SJCRH30 (cell line): ENCODE measurements around the gene IQGAP2. TPM values are rescaled to one million over a fixed set of nuclear protein-coding genes. Genes with fewer than 3 reads are reported as not detected.

Experiments used
- DNase-seq, 2 experiments: peaks; one replicate each; pipeline ENCODE4 v3.0.0-alpha.2; 2015 to 2020
- H3K27ac ChIP-seq: fragments of 250-450 bp; sonication (Bioruptor Pico); 2 replicates; pipeline ENCODE4 v1.5.1; 2020; ENCODE audit warnings: mild to moderate bottlenecking, moderate library complexity
- H3K27me3 ChIP-seq: fragments of 250-450 bp; sonication (Bioruptor Pico); 2 replicates; pipeline ENCODE4 v1.5.1; 2020; ENCODE audit warnings: mild to moderate bottlenecking, moderate library complexity
- H3K36me3 ChIP-seq: fragments of 250-450 bp; sonication (Bioruptor Pico); 2 replicates; pipeline ENCODE4 v1.5.1; 2020; ENCODE audit warnings: mild to moderate bottlenecking, moderate library complexity
- H3K4me1 ChIP-seq: fragments of 250-450 bp; sonication (Bioruptor Pico); 2 replicates; pipeline ENCODE4 v1.5.1; 2020; ENCODE audit warnings: mild to moderate bottlenecking, moderate library complexity
- H3K4me3 ChIP-seq: fragments of 250-450 bp; sonication (Bioruptor Pico); 2 replicates; pipeline ENCODE4 v1.5.1; 2020; ENCODE audit warnings: mild to moderate bottlenecking, moderate library complexity
- H3K9me3 ChIP-seq: fragments of 250-450 bp; sonication (Bioruptor Pico); replicated peaks from 2 replicates; pipeline ENCODE4 v1.5.1; 2020; ENCODE audit warnings: mild to moderate bottlenecking, moderate library complexity
- total RNA-seq: library from RNA; depleted of rRNA; stranded (reverse); fragments of >200 nt; shearing (Covaris generic); gene quantifications from 2 replicates; pipeline ENCODE4 v1.2.3, GENCODE V29; 2014

Gene IQGAP2
- total RNA-seq, 1 experiment from 2014 or later, result 11.4 TPM

DNA sequence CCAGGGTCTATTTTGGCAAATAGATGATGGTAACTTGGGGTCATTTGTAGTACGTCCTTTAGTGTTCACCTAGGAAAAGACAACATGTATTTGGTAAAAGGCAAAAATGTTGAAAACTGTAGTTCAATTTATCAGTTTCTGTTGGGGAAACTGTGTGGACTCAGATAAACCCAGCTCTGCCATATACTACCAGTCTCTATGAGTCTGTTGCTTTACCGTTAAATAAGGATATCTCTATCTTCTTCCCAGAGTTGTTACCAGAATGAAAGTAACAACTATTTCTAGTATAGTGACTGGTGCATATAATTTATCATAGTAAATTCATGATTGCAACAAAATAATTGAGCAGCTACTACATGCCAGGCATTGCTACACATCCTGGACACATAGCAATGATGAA, 3.8 kb upstream of the IQGAP2 start:
- H3K4me3 ChIP-seq, result no peak overlapping the region

GRCh38 chr5:76400466-76400865, 2.6 kb upstream of the IQGAP2 start:
- no peaks in the 10 kb centered on the region for H3K36me3 ChIP-seq
- H3K9me3 ChIP-seq, result no peaks in the 10 kb centered on the region
- no peak overlapping the region for H3K27ac ChIP-seq
- no peaks in the 10 kb centered on the region for H3K27me3 ChIP-seq
- no peaks in the 10 kb centered on the region for H3K4me1 ChIP-seq
- no peak overlapping the region for H3K4me3 ChIP-seq
- no peak for DNase-seq

More for the DNA sequence above, 3.8 kb upstream of the IQGAP2 start:
- no peak overlapping the region for H3K27ac ChIP-seq
- H3K9me3 ChIP-seq, result no peaks in the 10 kb centered on the region
- no peaks in the 10 kb centered on the region for H3K36me3 ChIP-seq
- no peaks in the 10 kb centered on the region for H3K27me3 ChIP-seq
- DNase-seq, result no peak
- H3K4me1 ChIP-seq, result no peaks in the 10 kb centered on the region

DNA sequence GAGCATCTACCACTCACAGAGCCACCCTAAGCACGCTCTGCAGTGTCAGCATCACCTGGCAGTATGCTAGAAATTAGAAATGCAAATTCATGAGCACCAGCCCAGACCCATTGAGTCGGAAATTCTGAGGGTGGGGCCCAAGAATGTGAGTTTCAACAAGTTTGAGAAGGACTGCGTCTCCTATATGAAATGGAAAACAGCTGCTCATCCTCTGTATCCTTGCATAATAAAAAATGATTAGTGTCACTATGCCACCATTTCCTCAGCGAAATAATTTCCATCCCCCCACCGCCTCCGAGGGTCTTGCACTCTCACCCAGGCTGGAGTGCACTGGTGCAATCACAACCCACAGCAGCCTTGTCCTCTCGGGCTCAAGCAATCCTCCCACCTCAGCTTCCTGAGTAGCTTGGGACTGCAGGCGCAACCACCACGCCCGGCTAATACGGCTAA, 1.3 kb upstream of the IQGAP2 start:
- Histone ChIP-seq H3K9me3 (no peaks in the 10 kb centered on the region), H3K27ac (no peak overlapping the region), H3K4me3 (no peak overlapping the region), H3K27me3 (no peaks in the 10 kb centered on the region), H3K36me3 (no peaks in the 10 kb centered on the region), H3K4me1 (no peaks in the 10 kb centered on the region)
- DNase-seq, result no peak

DNA sequence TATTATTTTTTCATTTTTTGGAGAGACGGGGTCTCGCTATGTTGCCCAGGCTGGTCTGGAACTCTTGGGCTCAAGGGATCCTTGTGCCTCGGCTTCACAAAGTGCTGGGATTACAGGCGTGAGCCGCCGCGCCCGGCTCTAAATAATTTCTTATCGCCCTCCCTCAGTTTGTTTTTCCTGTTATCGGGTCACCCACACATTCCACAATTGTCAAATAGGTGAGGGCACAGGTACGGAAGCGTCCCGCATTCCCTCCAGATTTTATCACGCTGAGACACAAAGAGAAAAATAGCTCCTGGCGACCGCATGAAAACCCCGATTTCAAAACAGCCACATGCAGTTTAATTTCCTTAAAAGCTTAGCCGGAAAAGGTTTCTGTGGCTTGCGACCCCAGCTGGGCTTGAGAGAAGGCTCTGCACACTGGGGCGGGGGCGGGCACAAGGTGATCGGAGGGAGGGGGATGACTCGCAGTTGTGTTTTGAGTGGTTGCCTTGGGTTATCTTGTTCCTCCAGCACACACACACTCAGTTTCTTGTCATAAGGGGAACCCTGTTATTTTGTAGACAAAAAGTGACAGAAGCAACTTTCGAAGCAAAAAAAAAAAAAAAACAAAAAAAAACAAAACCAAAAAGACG, 717 bp upstream of the IQGAP2 start:
- no peak overlapping the region for H3K27ac ChIP-seq
- DNase-seq, result no peak
- H3K4me1 ChIP-seq, result no peaks in the 10 kb centered on the region

GRCh38 chr5:76403766-76404222, 709 bp downstream of the IQGAP2 start:
- no peak overlapping the region for H3K27ac ChIP-seq

More for the DNA sequence above, 717 bp upstream of the IQGAP2 start:
- H3K27me3 ChIP-seq, result no peaks in the 10 kb centered on the region
- H3K4me3 ChIP-seq, result no peak overlapping the region
- H3K36me3 ChIP-seq, result no peaks in the 10 kb centered on the region
- H3K9me3 ChIP-seq, result no peaks in the 10 kb centered on the region

DNA sequence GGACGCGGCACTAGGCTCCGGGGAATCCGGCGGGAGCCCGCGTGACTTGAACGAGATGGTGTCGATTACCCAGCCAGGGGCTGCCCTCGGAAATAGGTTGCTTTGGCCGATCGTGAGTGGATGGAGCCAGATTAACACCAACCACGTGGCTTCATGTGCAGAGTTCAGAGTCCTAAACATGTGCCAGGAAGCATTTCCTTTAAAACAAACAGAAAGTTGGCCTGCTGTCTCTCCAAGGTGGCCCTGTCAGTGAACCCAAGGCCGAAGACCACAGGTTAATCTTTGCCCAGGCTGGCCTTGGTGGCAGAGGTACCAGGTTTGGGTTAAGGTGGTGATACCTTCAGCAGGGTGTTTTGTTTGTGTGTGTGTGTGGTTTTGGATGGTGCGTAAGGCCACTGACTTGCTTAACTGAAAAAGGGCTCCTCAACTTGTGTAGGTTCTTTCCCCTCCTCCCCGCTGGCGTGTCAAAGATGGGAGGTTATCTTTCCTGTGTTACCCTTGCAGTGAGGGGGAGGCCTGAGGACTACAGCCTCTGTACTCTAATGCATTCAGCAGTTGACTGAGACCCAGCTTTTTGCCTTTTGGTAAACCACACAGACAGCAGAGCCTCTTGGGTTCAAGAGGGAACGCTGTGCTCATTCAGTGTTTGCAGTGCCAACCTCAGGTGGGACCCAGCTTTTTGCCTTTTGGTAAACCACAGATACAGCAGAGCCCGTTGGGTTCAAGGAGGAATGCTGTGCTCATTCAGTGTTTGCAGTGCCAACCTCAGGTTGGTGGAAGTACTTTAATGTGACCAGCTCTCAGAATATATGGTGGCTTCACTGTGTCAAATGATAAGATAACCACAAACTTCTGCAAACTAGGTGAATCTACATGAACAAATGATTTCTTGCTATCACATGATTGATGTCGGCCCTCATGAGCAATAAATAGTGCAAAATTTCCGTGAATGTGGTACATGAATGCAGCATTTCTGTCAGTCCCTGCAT, 1.4 kb downstream of the IQGAP2 start:
- Histone ChIP-seq H3K9me3 (no peaks in the 10 kb centered on the region), H3K27ac (no peak overlapping the region), H3K27me3 (no peaks in the 10 kb centered on the region), H3K4me3 (no peak overlapping the region), H3K36me3 (no peaks in the 10 kb centered on the region), H3K4me1 (no peaks in the 10 kb centered on the region)
- no peak for DNase-seq

More at GRCh38 chr5:76403766-76404222, 709 bp downstream of the IQGAP2 start:
- DNase-seq, result no peak
- Histone ChIP-seq H3K4me1 (no peaks in the 10 kb centered on the region), H3K36me3 (no peaks in the 10 kb centered on the region), H3K27me3 (no peaks in the 10 kb centered on the region), H3K4me3 (no peak overlapping the region), H3K9me3 (no peaks in the 10 kb centered on the region)

DNA sequence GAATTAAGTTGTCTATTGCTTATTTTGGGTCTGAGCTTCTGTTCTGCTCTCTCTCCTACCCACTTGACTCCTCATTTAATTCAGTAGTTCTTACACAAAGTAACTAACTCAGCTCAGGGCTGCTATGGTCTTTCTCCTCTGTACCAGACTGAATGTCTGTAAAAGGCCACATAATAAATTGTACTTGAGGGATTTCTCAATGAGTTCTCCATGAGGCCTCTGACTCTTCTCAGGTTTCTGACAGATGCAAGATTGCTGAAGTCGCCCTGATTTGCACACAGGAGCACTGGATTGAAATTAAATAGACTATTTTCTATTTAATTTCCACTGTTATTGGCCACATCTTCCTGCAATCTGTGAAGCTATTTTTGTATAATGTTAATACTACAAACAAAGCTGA, 2.9 kb downstream of the IQGAP2 start:
- H3K27ac ChIP-seq, result no peak overlapping the region
- H3K4me1 ChIP-seq, result no peaks in the 10 kb centered on the region
- H3K36me3 ChIP-seq, result no peaks in the 10 kb centered on the region
- H3K4me3 ChIP-seq, result no peak overlapping the region
- H3K9me3 ChIP-seq, result no peaks in the 10 kb centered on the region
- DNase-seq, result no peak
- no peaks in the 10 kb centered on the region for H3K27me3 ChIP-seq

DNA sequence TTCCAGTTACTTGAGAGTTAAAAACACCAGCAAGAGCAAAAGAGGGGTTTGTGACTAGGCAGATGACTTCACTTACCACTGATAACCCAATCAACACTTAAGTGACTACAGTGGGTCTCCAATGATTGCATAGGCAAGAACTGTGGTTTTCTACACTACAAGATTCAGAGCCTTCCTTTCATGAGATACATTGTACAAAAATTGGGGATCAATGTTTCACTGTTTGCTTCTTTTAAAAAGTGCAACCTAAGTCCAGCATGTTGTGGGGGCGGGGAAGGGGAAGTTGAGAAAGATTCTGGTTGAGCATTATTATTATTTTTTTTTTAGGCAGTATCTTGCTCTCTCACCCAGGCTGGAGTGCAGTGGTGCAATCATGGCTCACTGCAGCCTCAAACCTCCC, 3.6 kb downstream of the IQGAP2 start:
- no peak overlapping the region for H3K27ac ChIP-seq
- H3K4me3 ChIP-seq, result no peak overlapping the region
- H3K9me3 ChIP-seq, result no peaks in the 10 kb centered on the region
- no peaks in the 10 kb centered on the region for H3K36me3 ChIP-seq
- H3K27me3 ChIP-seq, result no peaks in the 10 kb centered on the region
- no peaks in the 10 kb centered on the region for H3K4me1 ChIP-seq
- DNase-seq, result no peak

DNA sequence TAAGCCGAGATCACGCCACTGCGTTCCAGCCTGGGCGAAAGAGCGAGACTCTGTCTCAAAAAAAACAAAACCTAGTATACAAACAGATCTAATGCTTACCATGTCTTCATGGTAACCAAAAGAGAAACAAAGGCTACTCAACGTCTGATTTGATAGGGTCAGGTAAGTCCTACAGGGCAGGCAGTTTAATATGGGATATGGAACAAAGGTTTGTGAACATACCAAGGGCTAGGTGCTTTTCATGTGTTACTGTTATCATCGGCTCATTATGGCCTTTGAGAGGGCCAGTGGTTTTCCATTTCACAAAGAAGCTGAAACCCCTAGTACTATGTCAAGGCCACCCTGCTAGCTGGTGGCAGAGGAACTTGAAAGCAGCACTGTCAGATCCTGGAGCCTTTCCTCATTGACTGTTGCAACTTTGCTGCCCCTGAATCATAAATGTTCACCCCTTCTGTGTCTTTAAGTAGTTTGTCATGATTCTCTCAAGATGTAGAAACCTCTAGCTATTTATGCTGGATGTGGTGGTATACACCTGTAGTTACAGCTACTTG, 5.1 kb downstream of the IQGAP2 start:
- Histone ChIP-seq H3K4me1 (no peaks in the 10 kb centered on the region), H3K36me3 (no peaks in the 10 kb centered on the region), H3K9me3 (no peaks in the 10 kb centered on the region), H3K4me3 (no peak overlapping the region), H3K27ac (no peak overlapping the region), H3K27me3 (no peaks in the 10 kb centered on the region)
- no peak for DNase-seq

DNA sequence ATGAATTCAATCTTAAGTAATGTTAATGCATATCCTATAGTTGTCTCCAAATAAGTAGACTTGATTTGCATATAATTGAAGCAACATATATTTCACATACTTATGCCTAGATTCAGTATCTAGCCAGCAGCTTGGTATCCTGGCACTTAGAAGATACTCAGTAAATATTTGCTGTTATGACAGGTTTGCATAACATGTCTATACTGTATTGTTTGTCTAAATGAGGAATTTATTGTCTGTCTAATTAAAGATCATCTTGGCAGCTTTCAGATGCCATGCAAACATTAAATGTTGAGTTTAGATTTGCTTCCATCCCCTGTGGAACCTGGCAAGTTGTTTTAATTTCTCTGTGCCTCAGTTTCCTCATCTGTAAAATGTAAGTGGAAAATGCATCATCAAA, 9.4 kb downstream of the IQGAP2 start:
- H3K36me3 ChIP-seq, result no peaks in the 10 kb centered on the region
- no peaks in the 10 kb centered on the region for H3K9me3 ChIP-seq
- no peaks in the 10 kb centered on the region for H3K4me1 ChIP-seq
- H3K27me3 ChIP-seq, result no peaks in the 10 kb centered on the region
- H3K27ac ChIP-seq, result no peak overlapping the region
- DNase-seq, result no peak
- no peak overlapping the region for H3K4me3 ChIP-seq

DNA sequence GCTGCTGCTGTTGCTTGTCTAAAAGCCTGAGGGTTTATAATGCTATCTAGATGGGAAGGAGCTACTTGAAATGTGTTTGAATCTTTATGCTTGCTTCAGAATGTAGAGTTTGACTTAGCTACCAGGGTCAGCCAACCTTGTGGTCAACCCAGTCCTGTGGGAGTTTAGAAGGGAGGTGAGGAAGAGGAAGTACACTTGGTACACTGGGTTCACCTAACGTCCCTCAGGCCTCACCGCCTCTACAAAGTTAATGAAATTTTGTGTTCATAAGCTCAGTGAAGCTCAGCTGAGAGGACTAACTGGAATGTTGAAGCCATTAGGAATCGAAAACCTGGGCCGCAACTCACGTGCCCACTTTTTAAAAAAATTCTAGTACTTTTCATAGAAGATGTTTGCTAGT, 10.7 kb downstream of the IQGAP2 start:
- Histone ChIP-seq H3K4me1 (no peaks in the 10 kb centered on the region), H3K4me3 (no peak overlapping the region), H3K9me3 (no peaks in the 10 kb centered on the region), H3K36me3 (no peaks in the 10 kb centered on the region), H3K27ac (no peak overlapping the region), H3K27me3 (no peaks in the 10 kb centered on the region)
- DNase-seq, result no peak

DNA sequence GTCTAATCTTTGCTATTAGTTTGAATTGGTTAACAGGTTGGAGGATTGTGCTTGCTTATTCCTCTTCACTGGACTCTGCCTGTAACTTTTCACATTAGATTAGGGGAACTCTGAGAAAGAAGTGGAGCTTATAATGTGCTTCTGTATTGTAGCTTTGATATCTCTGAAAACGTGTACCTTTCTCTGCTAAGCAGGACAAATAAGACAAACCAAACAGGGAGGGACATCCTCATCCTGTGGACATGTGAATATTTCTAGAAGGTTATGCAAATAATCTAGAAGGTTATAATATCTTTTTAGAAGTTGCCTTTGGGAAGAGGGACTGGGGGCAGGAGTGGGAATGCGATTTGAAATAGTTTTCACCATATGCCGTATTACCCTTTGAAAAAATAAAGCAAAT, 11.7 kb downstream of the IQGAP2 start:
- no peak overlapping the region for H3K4me3 ChIP-seq
- no peaks in the 10 kb centered on the region for H3K9me3 ChIP-seq
- H3K4me1 ChIP-seq, result no peaks in the 10 kb centered on the region
- H3K27me3 ChIP-seq, result no peaks in the 10 kb centered on the region
- no peak for DNase-seq
- H3K36me3 ChIP-seq, result no peaks in the 10 kb centered on the region
- H3K27ac ChIP-seq, result no peak overlapping the region

- H3K9me3 ChIP-seq, result no peaks in the 10 kb centered on the region
- no peaks in the 10 kb centered on the region for H3K4me1 ChIP-seq
- H3K27ac ChIP-seq, result no peak overlapping the region
- H3K27me3 ChIP-seq, result no peaks in the 10 kb centered on the region
- H3K4me3 ChIP-seq, result no peak overlapping the region
- no peak for DNase-seq
- no peaks in the 10 kb centered on the region for H3K36me3 ChIP-seq
Measured at GRCh38 chr5:76415855-76416254, 12.8 kb downstream of the IQGAP2 start.

- Histone ChIP-seq H3K27me3 (0 out of 2 replicates have a peak, but pooled peaks cover 3% of the 10 kb centered on the region), H3K36me3 (no peaks in the 10 kb centered on the region), H3K9me3 (no peaks in the 10 kb centered on the region), H3K4me1 (no peaks in the 10 kb centered on the region), H3K4me3 (no peak overlapping the region), H3K27ac (no peak overlapping the region)
- no peak for DNase-seq
Measured at GRCh38 chr5:76419597-76420298, 16.7 kb downstream of the IQGAP2 start.
